Measurements from ENCODE around the gene FAM124B.
"Not testable (repeated sequence)": the region's sequence is repeated elsewhere in the genome, so short reads cannot be mapped to it uniquely, and the experiment has no call there.

FAM124B gene

DNA sequence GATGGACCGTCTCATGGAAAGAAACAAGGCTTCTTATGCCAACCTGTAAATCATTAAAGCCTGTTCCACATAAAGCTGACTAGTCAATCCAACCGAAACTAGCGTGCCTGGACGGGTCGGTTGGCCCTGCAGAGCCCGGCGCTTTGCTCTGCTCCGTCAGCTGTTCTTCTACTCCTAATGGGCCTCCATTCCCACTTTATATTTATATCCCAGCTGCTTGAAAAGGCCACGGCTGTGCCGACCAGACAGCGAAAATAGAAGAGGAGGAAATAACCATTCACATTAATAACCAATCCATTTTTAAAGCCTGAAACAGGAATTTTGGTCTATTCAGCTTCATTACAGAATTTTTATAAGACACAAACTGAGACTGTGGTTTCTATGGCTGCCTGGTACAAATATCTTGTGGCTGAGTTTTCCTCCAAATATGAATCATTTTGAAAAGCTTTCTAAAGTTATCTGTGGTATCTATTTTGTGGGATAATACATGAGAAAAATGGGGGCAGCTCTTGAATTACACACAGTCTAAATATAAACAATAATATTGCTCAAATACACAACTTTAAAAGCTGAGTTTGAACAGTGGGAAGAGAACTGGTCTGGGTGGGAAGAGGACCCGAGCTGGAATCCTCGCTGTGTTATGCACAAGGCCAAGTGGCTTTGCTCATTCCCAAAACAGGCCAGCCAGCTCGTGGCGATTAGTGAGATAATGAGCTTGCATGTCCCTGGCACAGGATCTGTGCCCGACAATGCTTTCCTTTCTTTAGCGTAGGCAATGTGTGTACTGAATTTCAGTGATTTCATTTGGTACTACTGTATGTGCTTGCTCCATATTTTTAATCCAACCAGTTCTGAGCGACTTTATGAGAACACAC lies 10.5 kb upstream of the FAM124B start:
- peak; percentile 55 for DNase-seq

DNA sequence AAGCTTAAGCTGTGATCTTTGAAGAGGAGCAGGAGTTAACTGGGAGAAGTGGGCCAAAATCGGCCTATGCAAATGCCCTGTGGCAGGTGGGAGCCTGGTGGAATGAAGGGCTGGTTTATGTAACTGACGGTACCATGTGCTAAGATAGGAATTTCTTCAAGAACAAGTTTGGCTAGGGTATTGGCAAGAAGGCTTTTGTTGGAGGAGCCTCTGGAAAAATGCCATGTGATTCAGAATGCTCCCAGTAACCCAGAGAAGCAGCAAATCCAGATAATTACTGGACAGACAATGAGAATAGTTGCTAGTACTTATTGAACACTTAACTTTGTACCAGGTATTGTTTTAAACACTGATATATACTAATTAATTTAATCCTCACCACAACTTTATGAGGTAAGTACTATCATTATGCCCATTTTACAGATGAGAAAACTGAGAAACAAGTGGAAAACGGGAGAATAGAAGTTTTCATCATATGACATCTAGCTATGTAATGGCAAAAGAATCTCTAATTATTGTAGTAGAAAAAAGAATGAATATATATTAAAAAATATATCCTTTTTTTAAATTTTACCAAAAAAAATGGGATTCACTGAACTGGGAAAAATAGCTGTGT lies 9.1 kb upstream of the FAM124B start:
- DNase-seq: no peak

DNA sequence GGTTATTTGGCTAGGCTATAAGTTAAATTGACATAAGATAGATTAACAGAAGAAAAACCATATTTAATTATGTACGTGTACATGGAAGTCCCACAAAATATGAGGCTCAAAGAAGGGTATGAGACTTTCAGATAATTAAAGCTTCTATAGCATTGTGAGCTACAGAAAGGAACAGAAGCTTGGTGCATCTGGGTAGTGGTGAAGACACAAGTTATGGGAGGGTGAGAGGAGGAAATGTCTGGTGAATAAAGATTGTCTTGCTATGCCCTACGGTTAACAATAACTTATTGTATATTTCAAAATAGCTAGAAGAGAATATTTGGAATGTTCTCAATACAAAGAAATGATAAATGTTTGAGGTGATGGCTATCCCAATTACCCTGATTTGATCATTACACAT lies 6.8 kb upstream of the FAM124B start:
- no peak for DNase-seq

DNA sequence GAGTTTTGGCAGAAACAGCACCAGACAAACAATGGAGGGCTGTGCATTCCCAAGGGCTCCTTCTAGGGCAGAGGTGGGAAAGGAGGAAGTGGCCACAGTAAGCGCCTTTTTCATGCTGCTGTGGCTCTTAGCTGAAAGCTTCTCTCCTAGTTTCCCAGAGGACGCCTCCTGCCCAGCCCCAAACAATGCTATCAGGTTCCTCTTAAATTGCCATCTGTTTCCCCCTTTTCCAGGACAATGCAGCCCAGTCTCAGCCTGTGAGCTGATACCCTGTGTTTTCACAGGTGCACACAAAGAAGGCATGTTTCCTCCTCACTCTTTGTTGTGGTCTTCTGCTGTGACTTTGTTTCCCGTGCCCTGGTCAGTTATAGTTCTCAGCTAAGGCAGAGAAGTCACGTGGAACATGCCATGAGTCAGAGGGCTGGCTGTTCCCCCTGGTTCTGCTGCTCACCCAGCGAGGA lies 5.4 kb upstream of the FAM124B start:
- DNase-seq: no peak

DNA sequence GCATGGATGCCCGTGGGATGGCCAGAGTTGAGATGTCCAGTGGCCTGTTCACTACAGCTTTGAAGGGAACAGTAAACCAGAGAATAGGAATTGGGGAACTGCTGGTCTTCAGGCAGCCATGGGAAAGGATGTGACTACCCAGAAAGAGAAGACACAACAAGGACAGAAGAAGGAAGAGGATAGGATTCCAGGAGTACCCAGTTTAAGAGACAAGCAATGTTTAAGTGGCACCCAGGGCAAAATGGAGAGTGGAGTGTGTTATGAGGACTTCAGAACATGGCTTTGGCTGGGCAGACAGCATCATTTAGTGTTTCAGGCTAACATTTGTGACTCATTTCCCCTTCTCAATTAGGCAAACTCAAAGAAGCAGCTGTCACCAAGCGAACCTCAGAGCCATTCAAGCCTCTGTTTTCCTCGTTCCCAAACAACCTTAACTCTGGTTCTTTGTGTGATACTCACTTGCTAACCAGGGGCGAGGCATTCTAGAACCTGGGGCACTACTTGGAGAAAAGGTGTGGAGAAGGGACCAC lies 4.0 kb upstream of the FAM124B start:
- no peak for DNase-seq

DNA sequence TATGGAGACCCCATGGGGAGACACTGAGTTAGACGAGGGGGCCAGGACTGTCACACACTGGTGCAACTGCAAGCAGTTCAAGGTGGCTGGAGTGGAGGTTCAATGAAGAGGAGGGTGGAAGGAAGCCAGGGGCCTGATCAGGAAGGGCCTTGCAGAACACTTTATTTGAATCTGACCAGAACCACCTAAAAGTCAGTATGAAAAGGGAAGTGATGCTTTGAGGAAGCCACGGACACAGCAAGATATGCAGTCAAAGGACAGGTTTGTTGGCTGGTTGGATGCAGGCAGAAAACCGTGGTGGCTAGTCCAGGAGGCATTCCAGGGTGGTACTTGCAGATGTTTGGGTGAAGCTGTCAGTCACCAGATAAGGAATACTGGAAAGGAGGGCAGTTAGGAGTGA lies 3.5 kb upstream of the FAM124B start:
- DNase-seq: no peak

DNA sequence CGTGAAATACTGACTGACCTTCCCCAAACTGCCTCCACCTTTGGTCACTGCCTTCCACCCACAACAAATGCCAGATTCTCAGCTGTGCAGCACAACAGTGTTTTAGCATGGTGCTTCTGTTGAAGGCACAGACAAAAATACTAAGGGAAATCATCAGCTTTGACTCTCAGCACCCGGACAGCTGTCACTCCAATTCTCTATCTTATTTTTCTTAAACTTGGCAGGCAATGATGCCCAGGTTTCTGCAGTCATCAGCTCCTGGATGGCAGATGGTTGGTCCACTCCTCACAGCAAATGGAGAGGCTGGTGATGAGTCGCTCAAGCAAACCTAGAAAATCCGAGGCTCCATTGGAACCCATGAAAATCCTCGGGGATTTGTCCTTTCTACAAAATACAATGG lies 2.9 kb upstream of the FAM124B start:
- DNase-seq: no peak

DNA sequence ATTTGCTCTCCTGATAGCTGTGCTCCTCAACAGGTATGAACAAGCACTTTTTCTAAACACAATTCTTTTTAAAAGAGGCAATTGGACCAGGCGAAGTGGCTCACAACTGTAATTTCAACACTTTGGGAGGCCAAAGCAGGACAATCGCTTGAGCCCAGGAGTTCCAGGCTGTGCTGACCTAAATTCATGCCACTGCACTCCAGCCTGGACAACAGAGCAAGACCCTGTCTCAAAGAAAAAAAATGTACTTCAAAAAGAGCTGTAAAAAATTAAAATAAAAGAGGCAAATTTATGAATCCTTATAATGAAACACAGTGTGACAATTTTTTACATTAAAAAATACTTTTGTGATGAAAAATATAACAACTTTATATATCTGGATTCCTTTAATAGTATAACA lies 1.8 kb upstream of the FAM124B start:
- no peak for DNase-seq

DNA sequence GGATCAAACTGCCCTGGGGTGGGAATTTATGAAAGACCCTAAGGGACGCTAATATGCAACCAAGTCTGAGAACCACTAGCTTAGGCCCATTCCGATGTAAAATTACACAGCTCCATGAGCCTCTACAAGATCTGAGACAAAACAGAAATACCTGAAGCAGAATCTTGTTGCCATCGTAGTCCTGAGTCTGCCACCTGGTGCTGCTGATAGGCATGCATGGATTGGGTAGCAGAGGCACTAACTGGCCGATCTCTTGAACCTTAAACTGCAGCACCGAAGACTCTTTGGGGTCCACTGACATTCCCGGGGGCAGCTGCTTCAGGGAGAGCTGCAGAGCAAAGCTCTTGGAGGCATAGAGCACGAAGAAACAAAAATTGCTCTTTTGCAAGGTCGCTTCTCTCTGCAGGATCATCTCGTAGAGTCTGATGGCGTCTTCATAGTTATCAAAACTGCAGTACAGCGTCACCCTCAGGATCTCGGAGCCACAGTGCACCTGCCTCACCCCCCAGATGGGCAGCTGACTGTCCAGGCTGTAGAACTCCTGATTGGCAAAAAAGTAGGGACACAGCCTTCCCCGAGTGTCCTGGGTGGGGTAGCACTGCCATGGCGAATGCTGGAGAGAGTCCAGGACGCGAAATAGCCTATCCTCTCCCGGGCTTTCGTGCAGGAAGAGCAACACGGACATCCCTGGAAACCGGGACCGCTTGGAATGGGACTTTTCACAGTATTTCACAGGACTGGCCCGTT lies 848 bp downstream of the FAM124B start:
- no peak for DNase-seq

DNA sequence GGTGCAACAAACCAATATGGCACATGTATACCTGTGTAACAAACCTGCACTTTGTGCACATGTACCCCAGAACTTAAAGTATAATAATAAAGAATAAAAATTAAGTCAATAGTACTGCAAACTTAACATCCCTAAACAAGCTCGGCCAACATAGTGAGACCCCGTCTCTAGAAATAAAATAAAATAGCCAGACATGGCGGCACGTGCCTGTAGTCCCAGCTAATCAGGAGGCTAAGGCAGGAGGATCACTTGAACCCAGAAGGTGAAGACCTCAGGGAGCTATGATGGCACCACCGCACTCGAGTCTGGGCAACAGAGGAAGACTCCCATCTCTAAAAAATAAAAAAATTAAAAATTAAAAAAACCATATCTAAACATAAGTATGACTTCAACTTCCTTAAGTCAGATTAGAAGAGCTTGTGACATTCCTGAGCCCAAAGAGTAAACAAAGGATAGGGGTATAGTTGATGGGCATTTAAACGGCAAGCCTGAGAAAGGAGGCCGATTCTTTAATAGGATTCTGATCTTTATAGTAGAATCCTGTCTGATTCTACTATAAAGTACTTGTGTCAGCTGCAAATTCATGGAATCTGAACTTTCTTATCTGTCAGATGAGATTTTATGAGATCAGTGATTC lies 1.6 kb downstream of the FAM124B start:
- no peak for DNase-seq

DNA sequence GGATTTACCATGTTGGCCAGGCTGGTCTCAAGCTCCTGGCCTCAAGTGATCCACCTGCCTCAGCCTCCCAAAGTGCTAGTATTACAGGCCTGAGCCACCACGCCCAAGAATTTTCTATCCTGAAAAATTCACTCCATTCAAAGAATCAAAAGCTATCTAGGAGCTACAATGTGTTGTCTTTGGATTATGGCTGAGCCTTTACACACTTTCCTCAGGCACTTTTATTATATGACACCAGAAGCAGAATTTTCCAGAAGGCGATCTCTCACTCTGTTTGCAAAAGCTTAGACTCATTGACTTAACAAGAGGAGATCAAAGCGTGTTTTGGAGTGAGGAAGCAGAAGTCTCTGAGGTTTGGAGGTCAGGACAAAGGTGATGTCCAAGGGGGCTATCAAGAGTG lies 3.6 kb downstream of the FAM124B start:
- DNase-seq: no peak

DNA sequence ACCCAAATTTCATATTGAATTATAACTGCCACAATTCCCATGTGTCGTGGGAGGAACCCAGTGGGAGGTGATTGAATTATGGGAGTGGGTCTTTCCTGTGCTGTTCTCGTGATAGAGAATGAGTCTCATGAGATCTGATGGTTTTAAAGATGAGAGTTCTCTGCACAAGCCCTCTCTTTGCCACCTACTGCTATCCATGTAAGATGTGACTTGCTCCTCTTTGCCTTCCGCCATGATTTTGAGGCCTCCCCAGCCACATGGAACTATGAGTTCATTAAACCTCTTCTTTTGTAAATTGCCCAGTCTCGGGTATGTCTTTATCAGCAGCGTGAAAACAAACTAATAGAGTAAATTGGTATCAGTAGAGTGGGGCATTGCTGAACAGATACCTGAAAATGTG lies 4.8 kb downstream of the FAM124B start:
- not testable (repeated sequence) for DNase-seq

DNA sequence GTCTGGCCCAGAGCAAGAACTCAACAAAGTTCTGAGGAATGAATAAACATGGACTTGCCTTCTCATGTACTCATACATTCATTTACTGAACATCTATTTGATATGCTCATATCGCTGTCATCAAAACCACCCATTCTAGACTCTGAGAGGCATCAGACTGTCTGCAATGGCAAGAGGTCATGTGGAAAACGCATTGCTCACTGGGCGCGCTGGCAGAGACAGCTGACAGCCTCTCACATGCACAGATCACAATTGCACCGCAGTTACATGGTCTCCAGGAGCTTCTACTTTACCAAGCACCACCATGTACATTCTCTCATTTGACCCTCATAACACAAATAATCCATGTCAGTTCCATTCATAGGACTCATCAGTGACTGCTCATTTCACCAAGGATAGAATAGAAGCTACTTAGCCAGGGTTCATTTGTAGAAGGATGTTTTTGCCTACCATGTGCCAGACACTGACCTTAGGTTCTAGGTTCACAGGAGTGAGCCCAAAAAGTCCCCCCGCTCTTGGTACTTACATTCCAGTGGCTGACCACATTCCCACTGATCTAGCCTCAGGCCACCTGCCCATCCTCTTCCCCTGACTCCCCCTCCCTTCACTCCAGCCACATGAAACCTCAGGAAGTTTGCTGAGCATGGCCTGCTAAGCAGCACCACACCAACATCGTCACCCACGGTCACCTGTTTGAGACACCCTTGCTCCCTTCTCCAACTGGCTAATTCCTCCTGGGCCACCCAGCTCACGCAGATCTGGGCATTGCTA lies 6.1 kb downstream of the FAM124B start:
- DNase-seq: no peak

DNA sequence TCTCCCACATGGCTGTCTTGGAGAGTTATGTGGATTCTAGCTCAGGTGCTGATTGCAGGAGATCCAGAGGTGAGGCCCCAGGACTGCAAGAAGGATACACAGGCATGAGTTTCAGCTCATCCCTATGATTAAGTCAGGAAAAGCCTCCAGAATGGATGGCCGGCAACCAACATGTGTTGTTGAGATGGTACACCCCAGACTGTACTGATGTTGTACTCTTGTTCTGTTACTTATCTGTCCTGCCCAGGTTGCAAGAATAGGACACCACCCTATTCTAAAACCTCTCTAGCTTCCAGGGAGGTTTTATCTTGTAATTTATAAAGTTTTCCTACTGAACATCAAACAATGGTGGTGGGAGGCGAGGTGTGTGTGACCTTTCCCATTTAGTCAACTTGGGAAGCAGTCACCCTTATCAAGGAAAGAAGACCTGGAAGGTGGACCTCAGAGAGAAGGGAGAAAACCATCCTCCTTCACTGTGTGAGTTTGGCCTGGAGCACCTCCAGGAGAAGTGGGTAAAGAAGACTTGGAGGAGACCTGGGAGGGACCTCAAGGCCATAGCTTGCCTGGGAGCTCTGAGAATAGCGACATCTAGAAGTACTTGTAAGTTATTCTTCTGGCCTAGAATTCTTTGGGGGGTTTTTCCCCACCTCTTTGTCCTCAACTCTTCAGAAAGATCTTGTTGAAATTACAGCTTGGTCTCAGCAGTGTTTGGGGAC lies 8.6 kb downstream of the FAM124B start:
- no peak for DNase-seq

DNA sequence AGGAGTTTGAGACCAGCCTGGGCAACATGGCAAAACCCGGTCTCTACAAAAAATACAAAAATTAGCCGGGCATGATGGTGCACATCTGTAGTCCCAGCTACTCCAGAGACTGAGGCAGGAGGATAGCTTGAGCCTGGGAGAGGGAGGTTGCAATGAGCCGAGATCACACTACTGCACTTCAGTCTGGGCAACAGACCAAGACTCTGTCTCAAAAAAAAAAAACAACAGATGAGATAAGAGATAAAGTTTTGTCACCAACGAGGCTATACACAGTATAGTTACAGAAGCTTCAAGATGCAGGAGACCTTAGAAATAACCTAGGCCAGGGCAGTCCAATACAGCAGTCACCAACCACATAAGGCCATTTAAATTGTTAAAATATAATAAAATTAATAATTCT lies 9.4 kb downstream of the FAM124B start:
- DNase-seq: no peak

DNA sequence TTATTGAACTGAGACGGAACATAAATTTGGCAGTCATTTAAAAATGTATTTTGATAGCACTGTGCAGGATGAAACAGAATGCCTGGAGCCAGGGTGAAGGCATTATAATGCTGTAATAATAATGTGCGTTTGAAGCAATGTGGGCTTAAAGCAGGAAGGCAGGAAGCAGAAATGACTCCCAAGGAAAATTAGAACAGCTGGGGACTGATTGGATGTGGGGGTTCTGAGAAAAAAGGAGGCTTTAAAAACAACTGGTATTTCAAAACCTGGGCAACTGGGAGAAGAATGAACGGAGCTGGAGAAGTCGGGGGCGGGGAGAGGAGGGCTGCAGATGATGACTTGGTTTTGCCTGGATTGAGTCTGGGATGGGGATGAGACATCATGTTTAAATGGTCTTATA lies 12.6 kb downstream of the FAM124B start:
- DNase-seq: no peak

DNA sequence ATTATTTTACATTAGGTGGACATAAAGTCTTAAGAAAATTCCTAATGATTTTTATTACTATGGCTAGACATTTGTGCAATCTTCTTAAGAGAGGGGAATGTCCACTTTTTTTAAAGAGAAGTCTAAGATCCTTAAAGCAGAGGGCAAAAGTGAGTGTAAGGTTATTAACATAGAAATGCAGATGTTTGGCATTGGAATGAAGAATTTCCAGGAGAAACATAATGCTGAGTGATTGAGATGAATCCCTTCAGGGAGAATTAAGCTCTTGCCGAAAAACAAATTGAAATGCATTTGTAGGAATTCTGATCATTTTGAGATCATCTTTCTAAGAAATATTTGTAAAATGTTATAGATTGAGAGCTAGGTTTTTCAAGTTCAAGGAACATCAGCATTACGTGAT lies 15.0 kb downstream of the FAM124B start:
- DNase-seq: no peak

DNA sequence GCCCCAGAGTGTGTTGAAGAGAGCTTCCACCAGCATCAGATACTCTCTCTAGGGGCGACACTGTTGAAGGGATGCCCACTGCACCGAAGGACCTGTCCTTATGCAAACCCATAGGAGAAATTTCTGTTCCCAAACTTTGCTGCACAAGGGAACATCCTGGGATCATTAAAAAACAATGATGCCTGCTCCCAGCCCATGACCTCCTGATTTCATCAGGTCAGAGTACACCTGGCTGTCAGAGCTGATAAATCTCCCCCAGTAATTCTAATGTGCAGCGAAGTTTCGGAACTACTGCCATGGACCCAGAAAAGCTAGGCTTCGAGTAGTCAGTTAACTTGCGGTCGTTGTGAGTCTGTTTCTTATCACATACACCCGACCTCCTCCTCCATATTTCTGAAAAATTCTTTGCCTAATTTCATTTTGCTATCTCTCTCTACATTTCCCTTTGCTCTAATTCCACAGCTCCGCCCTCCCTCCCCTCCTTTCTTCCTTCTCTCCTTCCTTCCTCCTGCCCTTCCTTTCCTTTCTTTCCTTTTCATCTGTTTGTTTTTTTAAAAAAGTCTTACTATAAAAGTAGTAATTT lies 18.8 kb downstream of the FAM124B start:
- no peak for DNase-seq

DNA sequence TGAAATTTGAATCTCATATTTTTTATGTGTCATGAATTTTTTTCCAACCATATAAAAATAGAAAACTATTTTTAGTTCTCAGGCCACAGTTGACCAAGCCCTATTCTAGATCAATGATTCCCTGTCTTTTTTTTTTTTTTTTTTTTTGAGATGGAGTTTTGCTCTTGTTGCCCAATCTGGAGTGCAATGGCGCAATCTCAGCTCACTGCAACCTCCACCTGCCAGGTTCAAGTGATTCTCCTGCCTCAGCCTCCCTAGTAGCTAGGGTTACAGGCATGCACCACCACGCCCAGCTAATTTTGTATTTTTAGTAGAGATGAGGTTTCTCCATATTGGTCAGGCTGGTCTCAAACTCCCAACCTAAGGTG lies 19.6 kb downstream of the FAM124B start:
- not testable (repeated sequence) for DNase-seq

DNA sequence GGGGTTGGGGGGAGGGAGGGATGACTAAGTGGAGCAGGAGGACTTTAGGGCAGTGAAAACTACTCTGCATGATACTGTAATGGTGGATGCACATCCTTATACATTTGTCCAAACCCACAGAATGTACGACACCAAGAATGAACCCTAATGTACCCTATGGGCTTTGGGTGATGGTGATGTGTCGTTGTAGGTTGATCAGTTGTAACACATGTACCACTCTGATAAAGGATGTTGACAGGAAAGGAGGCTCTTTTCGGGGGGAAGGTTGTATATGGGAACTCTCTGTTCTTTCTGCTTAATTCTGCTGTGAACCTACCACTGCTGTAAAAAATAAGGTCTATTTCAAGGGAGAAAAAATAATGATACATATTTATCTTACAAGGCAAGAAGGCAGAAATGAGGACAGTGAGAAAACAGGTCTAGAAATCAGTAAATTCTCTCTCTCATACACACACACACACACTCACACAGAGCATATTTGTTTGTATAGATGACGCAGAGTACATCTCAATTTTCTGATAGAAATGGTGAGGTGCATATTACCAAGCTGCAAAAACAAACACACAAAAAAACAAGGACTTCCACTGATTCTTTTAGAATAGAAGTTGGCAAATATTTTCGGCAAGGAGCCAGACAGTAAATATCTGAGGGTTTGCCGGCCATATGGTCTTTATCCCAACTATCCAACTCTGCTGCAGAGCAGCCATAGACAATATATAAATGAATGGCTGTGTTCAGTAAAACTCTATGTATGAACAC lies 20.2 kb downstream of the FAM124B start:
- no peak for DNase-seq

All from HCEC 1CT (cell line).